A673 (cell line): ENCODE measurements around the gene ASPSCR1. TPM values are rescaled to one million over a fixed set of nuclear protein-coding genes. Genes with fewer than 3 reads are reported as not detected.

Experiments
- BruUV-seq: library from RNA; stranded (reverse); fragments of 400-500 nt; replicated peaks from 2 replicates; lab custom pipeline; 2021; lab: Mats Ljungman, UMichigan
- CTCF ChIA-PET: fragments of 300-600 bp; sonication (Branson Sonifier 250); formaldehyde crosslinking; loops from one replicate; lab custom pipeline; 2022; ENCODE audit warnings: antibody characterized with exemption; lab: Charles Lee
- POLR2A ChIA-PET: fragments of 300-600 bp; sonication (Branson Sonifier 250); formaldehyde crosslinking; loops from one replicate; lab custom pipeline; 2022; ENCODE audit warnings: antibody characterized with exemption; ENCODE audit not compliant: low non-redundant PET; lab: Charles Lee
- DNase-seq: peaks from one replicate; pipeline ENCODE4 v3.0.0-alpha.2; 2015; ENCODE audit warnings: low spot score
- H3K27ac ChIP-seq: fragments of 200-600 bp; sonication (generic); 2 replicates; pipeline ENCODE4 v1.5.1; 2016; ENCODE audit warnings: mixed run types, low read depth, mild to moderate bottlenecking, mixed read lengths, antibody characterized with exemption, low read length; ENCODE audit not compliant: poor library complexity, severe bottlenecking
- H3K27me3 ChIP-seq: fragments of 200-600 bp; sonication (generic); replicated peaks from 2 replicates; pipeline ENCODE4 v1.6.1; 2017; ENCODE audit warnings: mixed run types, low read depth, mild to moderate bottlenecking, mixed read lengths, antibody characterized with exemption, low read length; ENCODE audit not compliant: insufficient read depth, poor library complexity
- H3K36me3 ChIP-seq: fragments of 200-600 bp; sonication (generic); 2 replicates; pipeline ENCODE4 v1.6.1; 2016; ENCODE audit warnings: mixed run types, mild to moderate bottlenecking, mixed read lengths, antibody characterized with exemption, low read length; ENCODE audit not compliant: insufficient read depth, poor library complexity, severe bottlenecking
- H3K4me1 ChIP-seq: fragments of 200-600 bp; sonication (generic); 2 replicates; pipeline ENCODE4 v1.6.1; 2017; ENCODE audit warnings: mixed run types, mild to moderate bottlenecking, mixed read lengths, antibody characterized with exemption, low read length; ENCODE audit not compliant: insufficient read depth, poor library complexity, severe bottlenecking
- H3K4me3 ChIP-seq: fragments of 200-600 bp; sonication (generic); 2 replicates; pipeline ENCODE4 v1.5.1; 2016; ENCODE audit warnings: low read depth, mixed run types, mild to moderate bottlenecking, mixed read lengths, low read length; ENCODE audit not compliant: poor library complexity, severe bottlenecking
- H3K9me3 ChIP-seq: fragments of 200-600 bp; sonication (generic); 2 replicates; pipeline ENCODE4 v1.6.1; 2016; ENCODE audit warnings: mixed run types, low read depth, mild to moderate bottlenecking, mixed read lengths, antibody characterized with exemption, low read length; ENCODE audit not compliant: poor library complexity, severe bottlenecking
- CTCF ChIP-seq: fragments of 300-800, 200-600 bp; sonication (generic); conservative IDR thresholded peaks from 2 replicates; pipeline ENCODE4 v1.5.1; 2017; ENCODE audit warnings: low read depth, mild to moderate bottlenecking, antibody characterized with exemption, low read length, moderate library complexity, mixed read lengths
- EZH2 ChIP-seq: fragments of 200-600 bp; sonication (generic); IDR thresholded peaks from 2 replicates; pipeline ENCODE4 v1.6.1; 2017; ENCODE audit warnings: borderline replicate concordance, low read depth, mild to moderate bottlenecking, mixed read lengths, antibody characterized with exemption, low read length; ENCODE audit not compliant: poor library complexity, severe bottlenecking
- intact Hi-C: fragments of 100-400 bp; cut with micrococcal nuclease; formaldehyde crosslinking; loops from one replicate; pipeline ENCODE4 v1.10.0; 2022; ENCODE audit not compliant: unreplicated experiment
- total RNA-seq: library from RNA; stranded (reverse); gene quantifications from 2 replicates; pipeline ENCODE4 v1.2.3, GENCODE V29; 2021

The ASPSCR1 gene
- total RNA-seq, 1 experiment from 2014 or later: 46.2 TPM

DNA sequence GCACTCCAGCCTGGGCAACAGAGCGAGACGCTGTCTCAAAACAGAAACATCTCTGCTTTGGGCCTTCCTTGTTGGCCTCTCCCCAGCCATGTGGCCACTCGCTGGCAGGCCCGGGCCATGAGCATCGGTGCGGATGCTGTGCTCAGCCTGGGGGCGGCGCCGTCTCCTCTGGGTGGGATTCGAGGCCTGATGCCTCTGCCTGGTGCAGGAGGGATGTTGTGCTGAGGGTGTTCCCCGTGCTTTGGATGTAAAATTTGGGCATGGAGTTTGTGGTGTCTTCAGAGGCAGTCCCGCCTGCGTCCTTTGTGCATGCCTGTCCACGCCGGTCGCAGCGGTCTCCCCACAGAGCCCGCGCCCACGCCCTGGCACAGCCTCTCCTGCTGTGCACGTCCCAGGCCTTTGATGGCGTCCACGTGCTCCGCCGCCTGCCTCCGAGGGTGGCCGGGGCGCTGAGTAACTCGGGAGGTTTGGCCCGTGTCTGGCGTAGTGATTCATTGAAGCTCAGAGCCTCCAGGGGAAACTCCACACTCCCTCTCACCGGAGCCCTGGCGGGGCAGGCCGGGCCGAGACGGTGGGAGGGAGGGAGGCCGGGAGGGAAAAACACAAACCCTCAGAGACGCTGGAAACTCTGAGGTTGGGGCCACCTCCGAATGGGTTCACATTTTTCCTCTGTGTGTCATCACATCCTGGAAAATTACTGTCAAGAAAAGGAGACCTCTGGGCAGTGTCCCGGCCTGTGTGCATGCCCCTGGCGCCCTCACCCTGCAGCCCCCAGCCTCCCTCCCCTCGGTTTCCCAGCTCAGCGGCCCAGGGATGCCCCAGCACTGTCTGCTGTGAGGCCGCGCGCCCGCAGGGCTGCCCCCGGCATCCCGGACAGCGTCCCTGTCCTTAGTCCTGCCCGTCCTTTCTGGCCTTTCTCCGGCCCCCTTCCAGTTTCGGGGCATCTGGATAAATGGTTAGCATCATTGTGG is 26.3 kb downstream of the ASPSCR1 start:
- no TSS peak for BruUV-seq
- Histone ChIP-seq H3K27ac (no peak overlapping the region), H3K4me1 (peaks cover 9% of the 10 kb centered on the region), H3K9me3 (no peaks in the 10 kb centered on the region), H3K4me3 (no peak overlapping the region), H3K27me3 (no peaks in the 10 kb centered on the region), H3K36me3 (no peaks in the 10 kb centered on the region)
- peak; percentile 76 for DNase-seq
- CTCF ChIA-PET: interaction anchor here (0.6 to 0.7 kb wide), 2 partner anchors 16 to 29 kb away, joined by 3 to 6 read pairs; no protein-coding TSS in a partner anchor
- POLR2A ChIA-PET: interaction anchor here (0.6 kb wide), 1 partner anchor 428 kb away, joined by 4 read pairs; no protein-coding TSS in a partner anchor
- intact Hi-C loops: no loop called here
- TF ChIP-seq EZH2 (no peak), CTCF (no peak)

- BruUV-seq: no TSS peak
- intact Hi-C loops: no loop called here
- POLR2A ChIA-PET: no interaction called here
These were observed 27.4 kb downstream of the ASPSCR1 start for GRCh38 chr17:82004517-82005455.

More at GRCh38 chr17:82004517-82005455, 27.4 kb downstream of the ASPSCR1 start:
- H3K27ac ChIP-seq: no peak overlapping the region
- peaks cover 9% of the 10 kb centered on the region for H3K4me1 ChIP-seq
- DNase-seq: no peak
- CTCF ChIA-PET: interaction anchor here (0.5 kb wide), 1 partner anchor 49 kb away, joined by 7 read pairs; no protein-coding TSS in a partner anchor
- no peaks in the 10 kb centered on the region for H3K27me3 ChIP-seq
- no peaks in the 10 kb centered on the region for H3K9me3 ChIP-seq
- H3K36me3 ChIP-seq: no peaks in the 10 kb centered on the region
- TF ChIP-seq EZH2 (no peak), CTCF (no peak)
- no peak overlapping the region for H3K4me3 ChIP-seq
